Loucy (cell line): ENCODE results near the gene TTC7B.

Source experiments
- EZH2phosphoT487 ChIP-seq: fragments of 200-600 bp; IDR thresholded peaks from 2 replicates; pipeline ENCODE4 v1.6.1; 2018; ENCODE audit warnings: antibody characterized with exemption, mild to moderate bottlenecking, moderate library complexity, borderline replicate concordance
- TF ChIP-seq, protein P1 (sequence below): fragments of 200-600 bp; sonication (generic); conservative IDR thresholded peaks from 2 replicates; pipeline ENCODE4 v1.5.1; 2014; ENCODE audit warnings: mild to moderate bottlenecking, antibody characterized with exemption, low read length

DNA sequence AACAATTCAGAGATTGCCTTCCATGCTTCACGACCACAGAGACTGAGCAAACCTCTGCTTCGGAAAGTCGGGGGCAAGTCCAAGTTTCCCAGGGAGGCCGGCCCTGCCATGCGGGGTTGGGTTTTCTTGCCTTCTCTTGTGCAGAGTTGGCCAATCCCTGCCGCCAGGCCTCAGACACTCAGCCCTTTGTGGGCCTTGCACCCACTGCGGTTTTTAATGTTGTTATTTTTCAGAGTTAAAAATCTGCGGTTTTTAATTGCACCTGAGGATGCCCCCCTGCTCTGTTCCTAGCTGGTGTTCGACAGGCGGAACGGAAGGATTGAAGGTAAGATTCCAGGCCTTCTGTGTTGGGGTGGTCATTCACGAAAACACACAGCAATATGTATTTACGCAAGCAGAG lies 310.7 kb downstream of the TTC7B start:
- TF ChIP-seq, protein P1, sequence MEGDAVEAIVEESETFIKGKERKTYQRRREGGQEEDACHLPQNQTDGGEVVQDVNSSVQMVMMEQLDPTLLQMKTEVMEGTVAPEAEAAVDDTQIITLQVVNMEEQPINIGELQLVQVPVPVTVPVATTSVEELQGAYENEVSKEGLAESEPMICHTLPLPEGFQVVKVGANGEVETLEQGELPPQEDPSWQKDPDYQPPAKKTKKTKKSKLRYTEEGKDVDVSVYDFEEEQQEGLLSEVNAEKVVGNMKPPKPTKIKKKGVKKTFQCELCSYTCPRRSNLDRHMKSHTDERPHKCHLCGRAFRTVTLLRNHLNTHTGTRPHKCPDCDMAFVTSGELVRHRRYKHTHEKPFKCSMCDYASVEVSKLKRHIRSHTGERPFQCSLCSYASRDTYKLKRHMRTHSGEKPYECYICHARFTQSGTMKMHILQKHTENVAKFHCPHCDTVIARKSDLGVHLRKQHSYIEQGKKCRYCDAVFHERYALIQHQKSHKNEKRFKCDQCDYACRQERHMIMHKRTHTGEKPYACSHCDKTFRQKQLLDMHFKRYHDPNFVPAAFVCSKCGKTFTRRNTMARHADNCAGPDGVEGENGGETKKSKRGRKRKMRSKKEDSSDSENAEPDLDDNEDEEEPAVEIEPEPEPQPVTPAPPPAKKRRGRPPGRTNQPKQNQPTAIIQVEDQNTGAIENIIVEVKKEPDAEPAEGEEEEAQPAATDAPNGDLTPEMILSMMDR: no peak
- TF ChIP-seq EZH2phosphoT487: no peak
